Trophoblast cell (in vitro differentiated cells and primary cell): ENCODE data around the gene RGS7BP.

Source experiments
- DNase-seq, 2 donors: peaks; one replicate each; pipeline ENCODE4 v3.0.0-alpha.2; 2016
- H2AFZ ChIP-seq: 2 replicates; pipeline ENCODE4 v1.6.1; 2013; ENCODE audit warnings: low read length, moderate library complexity, mild to moderate bottlenecking; ENCODE audit not compliant: insufficient read depth, poor library complexity
- H2AK5ac ChIP-seq: 2 replicates; pipeline ENCODE4 v1.6.1; 2013; ENCODE audit warnings: mild to moderate bottlenecking, low read length
- H2BK120ac ChIP-seq: 2 replicates; pipeline ENCODE4 v1.6.1; 2013; ENCODE audit warnings: low read length, mild to moderate bottlenecking, moderate library complexity; ENCODE audit not compliant: insufficient read depth, poor library complexity
- H2BK12ac ChIP-seq: 2 replicates; pipeline ENCODE4 v1.6.1; 2013; ENCODE audit warnings: mild to moderate bottlenecking, low read length, moderate library complexity
- H2BK5ac ChIP-seq: 2 replicates; pipeline ENCODE4 v1.6.1; 2013; ENCODE audit warnings: low read length, low read depth, moderate library complexity, mild to moderate bottlenecking; ENCODE audit not compliant: poor library complexity
- H3K14ac ChIP-seq: 2 replicates; pipeline ENCODE4 v1.6.1; 2013; ENCODE audit warnings: mild to moderate bottlenecking, low read length
- H3K18ac ChIP-seq: 2 replicates; pipeline ENCODE4 v1.6.1; 2013; ENCODE audit warnings: mild to moderate bottlenecking, low read length
- H3K23ac ChIP-seq: 2 replicates; pipeline ENCODE4 v1.6.1; 2013; ENCODE audit warnings: low read length
- H3K27ac ChIP-seq: 2 replicates; pipeline ENCODE4 v1.5.1; 2013; ENCODE audit warnings: low read depth, mild to moderate bottlenecking, inconsistent platforms, low read length, moderate library complexity
- H3K27me3 ChIP-seq: 2 replicates; pipeline ENCODE4 v1.6.1; 2013; ENCODE audit warnings: inconsistent platforms, mild to moderate bottlenecking, low read length, moderate library complexity; ENCODE audit not compliant: insufficient read depth
- H3K36me3 ChIP-seq, 2 experiments: 1 replicate in 1 of 2; 2 replicates in 1 of 2; pipeline ENCODE4 v1.6.1; 2013; ENCODE audit warnings: low read length in 2 of 2, mild to moderate bottlenecking in 2 of 2, moderate library complexity in 1 of 2; ENCODE audit not compliant: insufficient read depth in 2 of 2, control insufficient read depth in 1 of 2
- H3K4ac ChIP-seq: 2 replicates; pipeline ENCODE4 v1.6.1; 2013; ENCODE audit warnings: low read depth, mild to moderate bottlenecking, low read length, moderate library complexity
- H3K4me1 ChIP-seq, 2 experiments: 1 replicate in 1 of 2; 2 replicates in 1 of 2; pipeline ENCODE4 v1.6.1; 2013; ENCODE audit warnings: low read length in 2 of 2, mild to moderate bottlenecking in 2 of 2, moderate library complexity in 1 of 2; ENCODE audit not compliant: insufficient read depth in 2 of 2, control insufficient read depth in 1 of 2
- H3K4me2 ChIP-seq: 2 replicates; pipeline ENCODE4 v1.6.1; 2013; ENCODE audit warnings: inconsistent platforms, mild to moderate bottlenecking, low read length, moderate library complexity
- H3K4me3 ChIP-seq: 2 replicates; pipeline ENCODE4 v1.5.1; 2013; ENCODE audit warnings: mild to moderate bottlenecking, low read depth, low read length, inconsistent platforms
- H3K79me1 ChIP-seq: one replicate; pipeline ENCODE4 v1.6.1; 2013; ENCODE audit warnings: low read length
- H3K79me2 ChIP-seq: 2 replicates; pipeline ENCODE4 v1.6.1; 2013; ENCODE audit warnings: low read length, mild to moderate bottlenecking; ENCODE audit not compliant: control insufficient read depth, insufficient read depth, poor library complexity
- H3K9ac ChIP-seq: 2 replicates; pipeline ENCODE4 v1.6.1; 2013; ENCODE audit warnings: mild to moderate bottlenecking, low read length
- H3K9me3 ChIP-seq: 2 replicates; pipeline ENCODE4 v1.6.1; 2013; ENCODE audit warnings: low read depth, mild to moderate bottlenecking, control low read depth, inconsistent platforms, low read length; ENCODE audit not compliant: insufficient read depth
- H4K12ac ChIP-seq: 2 replicates; pipeline ENCODE4 v1.6.1; 2013; ENCODE audit warnings: low read depth, mild to moderate bottlenecking, low read length, moderate library complexity
- H4K8ac ChIP-seq: 2 replicates; pipeline ENCODE4 v1.6.1; 2013; ENCODE audit warnings: low read depth, mild to moderate bottlenecking, low read length, moderate library complexity
- H4K91ac ChIP-seq: one replicate; pipeline ENCODE4 v1.6.1; 2013; ENCODE audit warnings: low read depth, mild to moderate bottlenecking, low read length, moderate library complexity
- WGBS: extraction: QIAGEN DNeasy Blood & Tissue Kit; methylation state at CpG from one replicate; pipeline ENCODE4 v1.1.7; 2013; ENCODE audit warnings: missing lambda C conversion rate; ENCODE audit not compliant: insufficient read length, insufficient coverage; ENCODE audit errors: extremely low coverage; 5-methylcytosine and 5-hydroxymethylcytosine counted together

The RGS7BP gene

DNA sequence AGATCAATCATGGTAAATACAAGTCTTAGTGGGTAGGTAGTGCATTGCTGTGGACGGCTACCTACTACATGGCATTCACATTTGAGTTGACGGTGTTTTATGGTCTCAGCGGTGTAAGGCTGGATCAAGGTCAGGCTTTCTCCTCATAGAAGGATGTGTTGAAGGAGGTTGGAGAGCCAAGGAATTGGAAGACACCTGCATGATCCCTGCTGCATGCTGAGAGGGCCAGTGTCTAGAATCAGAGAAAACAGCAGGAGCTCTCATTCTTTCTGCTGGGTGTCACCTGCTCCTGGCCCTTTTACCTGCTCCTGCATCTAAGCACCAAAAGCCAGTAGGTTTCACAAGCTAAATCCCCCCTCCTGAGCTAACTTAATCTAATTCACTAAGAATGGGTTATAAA lies 88.2 kb downstream of the RGS7BP start:
- Histone ChIP-seq H3K23ac (no peak overlapping the region), H3K36me3 (no peaks in the 10 kb centered on the region), H2BK5ac (no peak overlapping the region), H2BK12ac (no peak overlapping the region), H4K12ac (no peak overlapping the region), H2BK120ac (no peak overlapping the region), H4K8ac (no peak overlapping the region), H3K27me3 (no peaks in the 10 kb centered on the region), H2AFZ (no peak overlapping the region), H3K4me3 (no peak overlapping the region), H4K91ac (no peak overlapping the region), H2AK5ac (no peak overlapping the region), H3K9ac (no peak overlapping the region), H3K27ac (no peak overlapping the region), H3K14ac (no peak overlapping the region), H3K79me2 (no peaks in the 10 kb centered on the region), H3K79me1 (no peaks in the 10 kb centered on the region), H3K4ac (no peak overlapping the region), H3K4me1 (no peaks in the 10 kb centered on the region), H3K18ac (no peak overlapping the region), H3K9me3 (no peaks in the 10 kb centered on the region), H3K4me2 (no peak overlapping the region)
- no CpG with 5 or more reads among the region's 3 CpGs for WGBS
- DNase-seq, result no peak

DNA sequence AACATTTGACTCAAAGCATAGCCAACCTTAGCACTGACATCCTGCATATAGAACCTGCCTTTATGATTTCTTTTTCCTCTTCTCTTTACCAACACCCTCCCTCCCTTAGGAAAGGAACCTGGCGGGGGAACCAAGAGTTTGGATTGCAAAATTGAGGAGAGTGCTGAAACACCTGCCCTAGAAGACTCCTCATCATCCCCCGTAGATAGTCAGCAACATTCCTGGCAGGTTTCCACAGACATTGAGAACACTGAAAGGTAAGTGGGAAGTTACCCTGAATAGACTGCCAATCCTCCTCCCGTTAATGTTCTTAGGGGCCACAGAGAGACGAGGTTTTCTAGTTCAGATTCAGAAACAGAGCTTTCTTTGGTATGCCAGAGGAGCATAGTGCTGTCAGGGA lies 88.8 kb downstream of the RGS7BP start:
- Histone ChIP-seq H3K27ac (no peak overlapping the region), H3K9ac (no peak overlapping the region), H3K14ac (no peak overlapping the region), H3K79me1 (no peaks in the 10 kb centered on the region), H3K4me3 (no peak overlapping the region), H3K18ac (no peak overlapping the region), H2BK5ac (no peak overlapping the region), H3K23ac (no peak overlapping the region), H3K4me2 (no peak overlapping the region), H3K79me2 (no peaks in the 10 kb centered on the region), H3K9me3 (no peaks in the 10 kb centered on the region), H2AFZ (no peak overlapping the region), H2BK12ac (no peak overlapping the region), H2BK120ac (no peak overlapping the region), H3K27me3 (no peaks in the 10 kb centered on the region), H3K4me1 (no peaks in the 10 kb centered on the region), H3K36me3 (no peaks in the 10 kb centered on the region), H4K12ac (no peak overlapping the region), H3K4ac (no peak overlapping the region), H4K8ac (no peak overlapping the region), H4K91ac (no peak overlapping the region), H2AK5ac (no peak overlapping the region)
- no peak for DNase-seq
- WGBS, result no CpG with 5 or more reads among the region's 4 CpGs

- no CpG with 5 or more reads among the region's 2 CpGs for WGBS
- Histone ChIP-seq H3K9ac (no peak overlapping the region), H3K4me1 (no peaks in the 10 kb centered on the region), H3K23ac (no peak overlapping the region), H3K4ac (no peak overlapping the region), H2AFZ (no peak overlapping the region), H3K79me1 (no peaks in the 10 kb centered on the region), H3K4me2 (no peak overlapping the region), H3K14ac (no peak overlapping the region), H3K18ac (no peak overlapping the region), H4K12ac (no peak overlapping the region), H2BK12ac (no peak overlapping the region), H3K27ac (no peak overlapping the region), H3K27me3 (no peaks in the 10 kb centered on the region), H4K8ac (no peak overlapping the region), H3K9me3 (no peaks in the 10 kb centered on the region), H3K4me3 (no peak overlapping the region), H2AK5ac (no peak overlapping the region), H3K36me3 (no peaks in the 10 kb centered on the region), H3K79me2 (no peaks in the 10 kb centered on the region), H4K91ac (no peak overlapping the region), H2BK5ac (no peak overlapping the region), H2BK120ac (no peak overlapping the region)
- DNase-seq, result no peak
These were observed 89.4 kb downstream of the RGS7BP start for GRCh38 chr5:64595031-64595855.

- Histone ChIP-seq H3K27me3 (no peaks in the 10 kb centered on the region), H3K27ac (no peak overlapping the region), H2AK5ac (no peak overlapping the region), H3K9me3 (no peaks in the 10 kb centered on the region), H3K4me2 (no peak overlapping the region), H2BK120ac (no peak overlapping the region), H4K8ac (no peak overlapping the region), H2AFZ (no peak overlapping the region), H3K23ac (no peak overlapping the region), H2BK5ac (no peak overlapping the region), H3K18ac (no peak overlapping the region), H3K14ac (no peak overlapping the region), H4K91ac (no peak overlapping the region), H4K12ac (no peak overlapping the region), H3K36me3 (no peaks in the 10 kb centered on the region), H3K4ac (no peak overlapping the region), H3K79me1 (no peaks in the 10 kb centered on the region), H2BK12ac (no peak overlapping the region), H3K79me2 (no peaks in the 10 kb centered on the region), H3K4me1 (no peaks in the 10 kb centered on the region), H3K9ac (no peak overlapping the region), H3K4me3 (no peak overlapping the region)
- no peak for DNase-seq
These were observed 93.4 kb downstream of the RGS7BP start for GRCh38 chr5:64599226-64599625.
